WTC11 (cell line): Measurements from ENCODE around the gene ZNF768. TPM values are rescaled to one million over a fixed set of nuclear protein-coding genes. Genes with fewer than 3 reads are reported as not detected.

ENCODE experiments used
- CREB1 ChIP-seq: sonication (generic); formaldehyde crosslinking; IDR thresholded peaks from 2 replicates; pipeline ENCODE4 v1.8.0; 2023; ENCODE audit warnings: mild to moderate bottlenecking, missing genetic modification reagents
- CREM ChIP-seq: sonication (generic); formaldehyde crosslinking; IDR thresholded peaks from 2 replicates; pipeline ENCODE4 v1.8.1; 2022; ENCODE audit warnings: mild to moderate bottlenecking, missing genetic modification reagents, moderate library complexity
- CTCF ChIP-seq: fragments of 200-600 bp; IDR thresholded peaks from 2 replicates; pipeline ENCODE4 v1.8.0; 2022; ENCODE audit warnings: antibody characterized with exemption
- E2F1 ChIP-seq: sonication (generic); formaldehyde crosslinking; IDR thresholded peaks from 2 replicates; pipeline ENCODE4 v1.8.0; 2022; ENCODE audit warnings: mild to moderate bottlenecking, missing genetic modification reagents
- E2F5 ChIP-seq: sonication (generic); formaldehyde crosslinking; IDR thresholded peaks from 2 replicates; pipeline ENCODE4 v1.8.1; 2022; ENCODE audit warnings: mild to moderate bottlenecking, moderate library complexity, missing genetic modification reagents
- FOXJ3 ChIP-seq: sonication (generic); formaldehyde crosslinking; IDR thresholded peaks from 2 replicates; pipeline ENCODE4 v1.9.0; 2021; ENCODE audit warnings: missing genetic modification reagents, mild to moderate bottlenecking, borderline replicate concordance
- FOXK1 ChIP-seq: sonication (generic); formaldehyde crosslinking; IDR thresholded peaks from 2 replicates; pipeline ENCODE4 v1.8.0; 2022; ENCODE audit warnings: mild to moderate bottlenecking, moderate library complexity, missing genetic modification reagents
- GABPB1 ChIP-seq: sonication (generic); formaldehyde crosslinking; IDR thresholded peaks from 2 replicates; pipeline ENCODE4 v1.8.1; 2023; ENCODE audit warnings: mild to moderate bottlenecking, missing genetic modification reagents
- HMGXB4 ChIP-seq: sonication (generic); formaldehyde crosslinking; IDR thresholded peaks from 2 replicates; pipeline ENCODE4 v1.8.1; 2023; ENCODE audit warnings: mild to moderate bottlenecking, moderate library complexity, missing genetic modification reagents
- IRF1 ChIP-seq: sonication (generic); formaldehyde crosslinking; IDR thresholded peaks from 2 replicates; pipeline ENCODE4 v1.8.0; 2023; ENCODE audit warnings: missing genetic modification reagents
- JUN ChIP-seq: sonication (generic); formaldehyde crosslinking; IDR thresholded peaks from 2 replicates; pipeline ENCODE4 v1.8.0; 2023; ENCODE audit warnings: mild to moderate bottlenecking, missing genetic modification reagents
- KAT7 ChIP-seq: sonication (generic); formaldehyde crosslinking; IDR thresholded peaks from 2 replicates; pipeline ENCODE4 v1.8.1; 2023; ENCODE audit warnings: missing genetic modification reagents, mild to moderate bottlenecking, borderline replicate concordance
- MYBL2 ChIP-seq: sonication (generic); formaldehyde crosslinking; IDR thresholded peaks from 2 replicates; pipeline ENCODE4 v1.8.1; 2023; ENCODE audit warnings: mild to moderate bottlenecking, moderate library complexity, missing genetic modification reagents
- PREB ChIP-seq: sonication (generic); formaldehyde crosslinking; IDR thresholded peaks from 2 replicates; pipeline ENCODE4 v1.8.1; 2022; ENCODE audit warnings: mild to moderate bottlenecking, missing genetic modification reagents, moderate library complexity, borderline replicate concordance
- SMAD3 ChIP-seq: sonication (generic); formaldehyde crosslinking; IDR thresholded peaks from 2 replicates; pipeline ENCODE4 v1.8.0; 2022; ENCODE audit warnings: missing genetic modification reagents, mild to moderate bottlenecking, borderline replicate concordance
- SP1 ChIP-seq: sonication (generic); formaldehyde crosslinking; conservative IDR thresholded peaks from 2 replicates; pipeline ENCODE4 v1.8.1; 2022; ENCODE audit warnings: missing genetic modification reagents
- TCF7 ChIP-seq: sonication (generic); formaldehyde crosslinking; IDR thresholded peaks from 2 replicates; pipeline ENCODE4 v1.8.0; 2022; ENCODE audit warnings: mild to moderate bottlenecking, low read depth, missing genetic modification reagents, moderate library complexity
- TEAD4 ChIP-seq: sonication (generic); formaldehyde crosslinking; IDR thresholded peaks from 2 replicates; pipeline ENCODE4 v1.8.0; 2022; ENCODE audit warnings: mild to moderate bottlenecking, missing genetic modification reagents
- USF1 ChIP-seq: sonication (generic); formaldehyde crosslinking; IDR thresholded peaks from 2 replicates; pipeline ENCODE4 v1.8.0; 2022; ENCODE audit warnings: mild to moderate bottlenecking, missing genetic modification reagents
- USF2 ChIP-seq: sonication (generic); formaldehyde crosslinking; IDR thresholded peaks from 2 replicates; pipeline ENCODE4 v1.8.1; 2023; ENCODE audit warnings: mild to moderate bottlenecking, missing genetic modification reagents, moderate library complexity
- ZBTB21 ChIP-seq: sonication (generic); formaldehyde crosslinking; IDR thresholded peaks from 2 replicates; pipeline ENCODE4 v1.8.1; 2023; ENCODE audit warnings: mild to moderate bottlenecking, missing genetic modification reagents, borderline replicate concordance
- ZMAT4 ChIP-seq: fragments of 250-450 bp; sonication (Bioruptor Pico); IDR thresholded peaks from 2 replicates; pipeline ENCODE4 v1.9.0; 2021; ENCODE audit warnings: mild to moderate bottlenecking
- ZNF219 ChIP-seq: sonication (generic); formaldehyde crosslinking; IDR thresholded peaks from 2 replicates; pipeline ENCODE4 v1.8.0; 2023; ENCODE audit warnings: missing genetic modification reagents, mild to moderate bottlenecking, borderline replicate concordance
- ZNF317 ChIP-seq: sonication (generic); formaldehyde crosslinking; IDR thresholded peaks from 2 replicates; pipeline ENCODE4 v1.8.1; 2023; ENCODE audit warnings: low read depth, mild to moderate bottlenecking, moderate library complexity, missing genetic modification reagents, borderline replicate concordance
- ZNF423 ChIP-seq: fragments of 250-450 bp; sonication (Bioruptor Pico); IDR thresholded peaks from 2 replicates; pipeline ENCODE4 v2.1.2; 2022; ENCODE audit warnings: mild to moderate bottlenecking, moderate library complexity
- total RNA-seq: library from RNA; stranded (reverse); gene quantifications from 3 replicates; pipeline ENCODE4 v1.2.3, GENCODE V29; 2021

The ZNF768 gene
- total RNA-seq, 1 experiment from 2014 or later = 35.9 TPM

GRCh38 chr16:30534368-30535105 is 8.2 kb upstream of the ZNF768 start, which contains the start of gene ZNF747 (continued):
- TF ChIP-seq USF1 (CRISPR knock-in tag) = 0 out of 2 replicates have a peak, but pooled peaks have one; percentile 15
- TF ChIP-seq FOXK1 (CRISPR knock-in tag) = no peak; the same call in none of the 2 replicates
- 0 out of 2 replicates have a peak, but pooled peaks have one; percentile 32 for TF ChIP-seq TEAD4
- peak; percentile 73; the same call in 1 of the 2 replicates for TF ChIP-seq E2F5 (CRISPR knock-in tag)
- TF ChIP-seq ZNF317 (CRISPR knock-in tag) = no peak
- TF ChIP-seq ZMAT4 (CRISPR knock-in tag) = no peak
- no peak; the same call in 1 of the 2 replicates for TF ChIP-seq USF2 (CRISPR knock-in tag)
- TF ChIP-seq E2F1 (CRISPR knock-in tag) = no peak
- TF ChIP-seq CREB1 = no peak
- no peak for TF ChIP-seq CTCF
- no peak for TF ChIP-seq FOXJ3
- peak; percentile 86 for TF ChIP-seq MYBL2
- peak; percentile 45; the same call in 1 of the 2 replicates for TF ChIP-seq ZBTB21 (CRISPR knock-in tag)
- peak; percentile 75; the same call in 1 of the 2 replicates for TF ChIP-seq KAT7 (CRISPR knock-in tag)
- peak; percentile 52; the same call in 1 of the 2 replicates for TF ChIP-seq ZNF219 (CRISPR knock-in tag)
- TF ChIP-seq JUN (CRISPR knock-in tag) = peak; percentile 65; the same call in 1 of the 2 replicates
- TF ChIP-seq SMAD3 = no peak
- TF ChIP-seq HMGXB4 (CRISPR knock-in tag) = peak; percentile 70; the same call in 1 of the 2 replicates
- peak; percentile 76; the same call in 1 of the 2 replicates for TF ChIP-seq PREB (CRISPR knock-in tag)
- no peak for TF ChIP-seq ZNF423 (CRISPR knock-in tag)
- no peak for TF ChIP-seq IRF1 (CRISPR knock-in tag)
- TF ChIP-seq CREM (CRISPR knock-in tag) = 0 out of 2 replicates have a peak, but pooled peaks have one; percentile 38
- TF ChIP-seq SP1 (CRISPR knock-in tag) = peak; percentile 87
- TF ChIP-seq TCF7 (CRISPR knock-in tag) = no peak
- peak; percentile 7; the same call in 1 of the 2 replicates for TF ChIP-seq GABPB1 (CRISPR knock-in tag)
